Measurements from ENCODE around the gene FARP2.

DNA sequence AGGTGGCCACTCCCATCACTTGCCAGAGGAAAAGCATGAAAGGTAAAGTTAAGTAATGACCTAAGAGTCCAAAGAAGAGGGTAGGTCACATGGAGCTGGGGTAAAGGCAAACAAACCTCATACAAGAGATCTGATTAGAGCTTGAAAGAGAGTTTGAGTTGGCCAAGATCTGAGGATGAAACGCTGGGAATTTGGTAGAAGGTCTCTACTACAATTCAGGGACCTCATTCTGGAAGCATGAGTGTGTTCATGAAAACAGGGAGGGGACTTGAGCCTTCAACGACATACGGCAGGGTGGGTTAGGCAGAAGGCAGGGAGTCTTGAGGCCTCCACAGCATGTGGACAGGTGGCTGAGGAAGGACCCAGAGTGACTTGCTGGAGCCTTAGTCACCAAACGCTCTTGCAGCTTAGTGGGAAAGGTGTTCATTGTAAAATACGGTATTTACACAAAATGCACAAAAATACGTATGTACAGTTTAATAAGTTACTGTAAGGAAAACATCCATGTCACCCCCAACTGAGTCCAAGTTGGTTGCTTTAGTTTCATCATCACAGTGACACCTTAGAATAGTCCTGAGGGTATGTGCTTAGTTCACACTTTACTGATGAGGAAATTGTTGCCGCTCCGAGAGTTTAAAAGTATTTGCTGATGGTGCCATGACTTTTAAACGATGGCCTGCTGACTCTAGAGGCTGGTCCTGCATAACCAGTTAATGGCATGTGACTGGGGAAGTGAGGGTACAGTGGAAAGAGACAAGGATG, 5.0 kb upstream of the FARP2 start:
- TF ChIP-seq OSR1 (CRISPR knock-in tag; IDR thresholded peaks at IDR 0.05) (no peak), GLIS3 (CRISPR knock-in tag; IDR thresholded peaks at IDR 0.05) (no peak), ESRRG (CRISPR knock-in tag; IDR thresholded peaks at IDR 0.05) (no peak), ZFP30 (CRISPR knock-in tag; IDR thresholded peaks at IDR 0.05) (no peak), ZFP3 (CRISPR knock-in tag; IDR thresholded peaks at IDR 0.05) (no peak), TOX (CRISPR knock-in tag; IDR thresholded peaks at IDR 0.05; ENCODE audit: borderline replicate concordance) (no peak), CSDC2 (CRISPR knock-in tag; IDR thresholded peaks at IDR 0.05) (no peak), ARNTL (CRISPR knock-in tag; IDR thresholded peaks at IDR 0.05; ENCODE audit: borderline replicate concordance, low read depth) (no peak), ZNF8 (CRISPR knock-in tag; IDR thresholded peaks at IDR 0.05) (no peak)
- TF ChIP-seq, protein P1, sequence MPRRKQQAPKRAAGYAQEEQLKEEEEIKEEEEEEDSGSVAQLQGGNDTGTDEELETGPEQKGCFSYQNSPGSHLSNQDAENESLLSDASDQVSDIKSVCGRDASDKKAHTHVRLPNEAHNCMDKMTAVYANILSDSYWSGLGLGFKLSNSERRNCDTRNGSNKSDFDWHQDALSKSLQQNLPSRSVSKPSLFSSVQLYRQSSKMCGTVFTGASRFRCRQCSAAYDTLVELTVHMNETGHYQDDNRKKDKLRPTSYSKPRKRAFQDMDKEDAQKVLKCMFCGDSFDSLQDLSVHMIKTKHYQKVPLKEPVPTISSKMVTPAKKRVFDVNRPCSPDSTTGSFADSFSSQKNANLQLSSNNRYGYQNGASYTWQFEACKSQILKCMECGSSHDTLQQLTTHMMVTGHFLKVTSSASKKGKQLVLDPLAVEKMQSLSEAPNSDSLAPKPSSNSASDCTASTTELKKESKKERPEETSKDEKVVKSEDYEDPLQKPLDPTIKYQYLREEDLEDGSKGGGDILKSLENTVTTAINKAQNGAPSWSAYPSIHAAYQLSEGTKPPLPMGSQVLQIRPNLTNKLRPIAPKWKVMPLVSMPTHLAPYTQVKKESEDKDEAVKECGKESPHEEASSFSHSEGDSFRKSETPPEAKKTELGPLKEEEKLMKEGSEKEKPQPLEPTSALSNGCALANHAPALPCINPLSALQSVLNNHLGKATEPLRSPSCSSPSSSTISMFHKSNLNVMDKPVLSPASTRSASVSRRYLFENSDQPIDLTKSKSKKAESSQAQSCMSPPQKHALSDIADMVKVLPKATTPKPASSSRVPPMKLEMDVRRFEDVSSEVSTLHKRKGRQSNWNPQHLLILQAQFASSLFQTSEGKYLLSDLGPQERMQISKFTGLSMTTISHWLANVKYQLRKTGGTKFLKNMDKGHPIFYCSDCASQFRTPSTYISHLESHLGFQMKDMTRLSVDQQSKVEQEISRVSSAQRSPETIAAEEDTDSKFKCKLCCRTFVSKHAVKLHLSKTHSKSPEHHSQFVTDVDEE (CRISPR knock-in tag; IDR thresholded peaks at IDR 0.05), result no peak
- TF ChIP-seq, protein P2, sequence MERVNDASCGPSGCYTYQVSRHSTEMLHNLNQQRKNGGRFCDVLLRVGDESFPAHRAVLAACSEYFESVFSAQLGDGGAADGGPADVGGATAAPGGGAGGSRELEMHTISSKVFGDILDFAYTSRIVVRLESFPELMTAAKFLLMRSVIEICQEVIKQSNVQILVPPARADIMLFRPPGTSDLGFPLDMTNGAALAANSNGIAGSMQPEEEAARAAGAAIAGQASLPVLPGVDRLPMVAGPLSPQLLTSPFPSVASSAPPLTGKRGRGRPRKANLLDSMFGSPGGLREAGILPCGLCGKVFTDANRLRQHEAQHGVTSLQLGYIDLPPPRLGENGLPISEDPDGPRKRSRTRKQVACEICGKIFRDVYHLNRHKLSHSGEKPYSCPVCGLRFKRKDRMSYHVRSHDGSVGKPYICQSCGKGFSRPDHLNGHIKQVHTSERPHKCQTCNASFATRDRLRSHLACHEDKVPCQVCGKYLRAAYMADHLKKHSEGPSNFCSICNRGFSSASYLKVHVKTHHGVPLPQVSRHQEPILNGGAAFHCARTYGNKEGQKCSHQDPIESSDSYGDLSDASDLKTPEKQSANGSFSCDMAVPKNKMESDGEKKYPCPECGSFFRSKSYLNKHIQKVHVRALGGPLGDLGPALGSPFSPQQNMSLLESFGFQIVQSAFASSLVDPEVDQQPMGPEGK (CRISPR knock-in tag; IDR thresholded peaks at IDR 0.05; ENCODE audit: borderline replicate concordance), result no peak
- TF ChIP-seq, protein P3, sequence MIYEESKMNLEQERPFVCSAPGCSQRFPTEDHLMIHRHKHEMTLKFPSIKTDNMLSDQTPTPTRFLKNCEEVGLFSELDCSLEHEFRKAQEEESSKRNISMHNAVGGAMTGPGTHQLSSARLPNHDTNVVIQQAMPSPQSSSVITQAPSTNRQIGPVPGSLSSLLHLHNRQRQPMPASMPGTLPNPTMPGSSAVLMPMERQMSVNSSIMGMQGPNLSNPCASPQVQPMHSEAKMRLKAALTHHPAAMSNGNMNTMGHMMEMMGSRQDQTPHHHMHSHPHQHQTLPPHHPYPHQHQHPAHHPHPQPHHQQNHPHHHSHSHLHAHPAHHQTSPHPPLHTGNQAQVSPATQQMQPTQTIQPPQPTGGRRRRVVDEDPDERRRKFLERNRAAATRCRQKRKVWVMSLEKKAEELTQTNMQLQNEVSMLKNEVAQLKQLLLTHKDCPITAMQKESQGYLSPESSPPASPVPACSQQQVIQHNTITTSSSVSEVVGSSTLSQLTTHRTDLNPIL (CRISPR knock-in tag; IDR thresholded peaks at IDR 0.05; ENCODE audit: low read depth), result no peak
